Common myeloid progenitor, CD34-positive (primary cell): ENCODE data around the gene PPP1CC.

Experiments
- CTCF ChIA-PET: fragments of 350-600 bp; sonication (Branson Sonifier 250); formaldehyde crosslinking; loops from one replicate; lab custom pipeline; 2021; ENCODE audit warnings: antibody characterized with exemption; lab: Charles Lee
- POLR2A ChIA-PET: fragments of 350-600 bp; sonication (Branson Sonifier 250); formaldehyde crosslinking; loops from one replicate; lab custom pipeline; 2021; ENCODE audit warnings: antibody characterized with exemption; lab: Charles Lee
- DNase-seq, 3 donors: peaks; one replicate each; pipeline versions ENCODE4 v3.0.0 to v3.0.0-alpha.2; 2013
- H3K27ac ChIP-seq, 2 experiments: 1 replicate in 1 of 2; 2 replicates in 1 of 2; pipeline ENCODE4 v1.7.0; 2013; ENCODE audit warnings: inconsistent platforms in 2 of 2, low read length in 2 of 2, mild to moderate bottlenecking in 2 of 2, low read depth in 1 of 2, moderate library complexity in 1 of 2; ENCODE audit not compliant: severe bottlenecking in 2 of 2, insufficient read depth in 1 of 2, poor library complexity in 1 of 2
- H3K27me3 ChIP-seq, 5 experiments: replicated peaks in 2 of 5; 1 replicate in 3 of 5; 2 replicates in 2 of 5; pipeline versions ENCODE4 v1.6.1 to v1.7.0; 2013; ENCODE audit warnings: low read length in 4 of 5, mild to moderate bottlenecking in 2 of 5, moderate library complexity in 2 of 5, inconsistent platforms in 1 of 5; ENCODE audit not compliant: insufficient read depth in 5 of 5, control insufficient read depth in 4 of 5
- H3K36me3 ChIP-seq, 4 experiments: 1 replicate in 2 of 4; 2 replicates in 2 of 4; pipeline versions ENCODE4 v1.6.1 to v1.7.0; 2013; ENCODE audit warnings: low read length in 3 of 4, control low read depth in 1 of 4, mild to moderate bottlenecking in 1 of 4; ENCODE audit not compliant: control insufficient read depth in 4 of 4, insufficient read depth in 4 of 4
- H3K4me1 ChIP-seq, 4 experiments: 1 replicate in 3 of 4; 2 replicates in 1 of 4; pipeline versions ENCODE4 v1.6.1 to v1.7.1; 2013; ENCODE audit warnings: low read length in 3 of 4, mild to moderate bottlenecking in 3 of 4, control low read depth in 1 of 4, inconsistent platforms in 1 of 4, moderate library complexity in 1 of 4; ENCODE audit not compliant: control insufficient read depth in 4 of 4, insufficient read depth in 4 of 4; ENCODE audit errors: control extremely low read depth in 1 of 4
- H3K4me3 ChIP-seq, 7 experiments: 1 replicate in 4 of 7; 2 replicates in 3 of 7; pipeline versions ENCODE4 v1.5.1 to v1.7.0; 2013; ENCODE audit warnings: mild to moderate bottlenecking in 7 of 7, low read length in 6 of 7, moderate library complexity in 6 of 7, inconsistent platforms in 2 of 7, low read depth in 2 of 7, control low read depth in 1 of 7; ENCODE audit not compliant: insufficient read depth in 4 of 7, control insufficient read depth in 1 of 7; ENCODE audit errors: extremely low read depth in 1 of 7
- H3K9me3 ChIP-seq, 5 experiments: 1 replicate in 4 of 5; 2 replicates in 1 of 5; pipeline versions ENCODE4 v1.6.1 to v1.7.1; 2013; ENCODE audit warnings: low read length in 4 of 5, mild to moderate bottlenecking in 2 of 5, inconsistent platforms in 1 of 5, low read depth in 1 of 5, moderate library complexity in 1 of 5; ENCODE audit not compliant: control insufficient read depth in 4 of 5, insufficient read depth in 2 of 5; ENCODE audit errors: control extremely low read depth in 1 of 5
- WGBS: methylation state at CpG from one replicate; pipeline ENCODE4 v1.1.5; 2013; ENCODE audit not compliant: insufficient coverage; 5-methylcytosine and 5-hydroxymethylcytosine counted together

The PPP1CC gene

GRCh38 chr12:110699591-110700445, 42.9 kb downstream of the PPP1CC start:
- whole genome bisulfite sequencing = 94% methylated on average over 27 of the region's 28 CpGs
- H3K27me3 ChIP-seq = no peaks in the 10 kb centered on the region
- CTCF ChIA-PET = interaction anchor here (0.9 kb wide), 1 partner anchor 16 kb away, joined by 3 read pairs; no protein-coding TSS in a partner anchor
- POLR2A ChIA-PET = no interaction called here
- no peak overlapping the region for H3K4me3 ChIP-seq
- peak in 2 of 3 donors; percentile 22 to 29 for DNase-seq
- no peaks in the 10 kb centered on the region for H3K9me3 ChIP-seq
- peaks cover 0 to 13% (median 6%) of the 10 kb centered on the region in 4 experiments for H3K4me1 ChIP-seq
- no peaks in the 10 kb centered on the region for H3K36me3 ChIP-seq
- H3K27ac ChIP-seq = no peak overlapping the region

- peak overlapping the region in 1 of 7 experiments; percentile 57 for H3K4me3 ChIP-seq
- H3K9me3 ChIP-seq = no peaks in the 10 kb centered on the region
- H3K27me3 ChIP-seq = no peaks in the 10 kb centered on the region
- 23% methylated on average over 16 of the region's 20 CpGs for WGBS
- H3K4me1 ChIP-seq = peaks cover 3 to 28% (median 17%) of the 10 kb centered on the region in 4 experiments
- peak; percentile 87 to 94 (median 92) for DNase-seq
- CTCF ChIA-PET = interaction anchor here (0.8 to 1.5 kb wide), 8 partner anchors 10 to 154 kb away, joined by 3 to 10 read pairs (median 4); no protein-coding TSS in a partner anchor
- no peaks in the 10 kb centered on the region for H3K36me3 ChIP-seq
- POLR2A ChIA-PET = no interaction called here
- no peak overlapping the region for H3K27ac ChIP-seq
These were observed 44.4 kb downstream of the PPP1CC start for GRCh38 chr12:110698171-110698902.

GRCh38 chr12:110697236-110697635, 45.5 kb downstream of the PPP1CC start:
- ChIA-PET POLR2A (no interaction called here), CTCF (interaction anchor here (0.8 to 1.5 kb wide), 8 partner anchors 11 to 153 kb away, joined by 3 to 10 read pairs (median 4); no protein-coding TSS in a partner anchor)
- 50% methylated on average over 2 of the region's 2 CpGs for WGBS
- no peak overlapping the region for H3K4me3 ChIP-seq
- no peaks in the 10 kb centered on the region for H3K27me3 ChIP-seq
- no peak for DNase-seq
- no peak overlapping the region for H3K27ac ChIP-seq
- H3K36me3 ChIP-seq = no peaks in the 10 kb centered on the region
- peaks cover 4 to 33% (median 17%) of the 10 kb centered on the region in 4 experiments for H3K4me1 ChIP-seq
- H3K9me3 ChIP-seq = no peaks in the 10 kb centered on the region

- peaks cover 4 to 40% (median 20%) of the 10 kb centered on the region in 4 experiments for H3K4me1 ChIP-seq
- no peaks in the 10 kb centered on the region for H3K9me3 ChIP-seq
- no peak for DNase-seq
- H3K27me3 ChIP-seq = peaks cover 0 to 3% (median 2%) of the 10 kb centered on the region in 5 experiments
- no peak overlapping the region for H3K4me3 ChIP-seq
- no peak overlapping the region for H3K27ac ChIP-seq
- H3K36me3 ChIP-seq = no peaks in the 10 kb centered on the region
- POLR2A ChIA-PET = no interaction called here
- CTCF ChIA-PET = interaction anchor here (1.0 kb wide), 1 partner anchor 77 kb away, joined by 3 read pairs; no protein-coding TSS in a partner anchor
- WGBS = 100% methylated on average over 3 of the region's 3 CpGs
These were observed 46.4 kb downstream of the PPP1CC start for GRCh38 chr12:110696283-110696682.

GRCh38 chr12:110694330-110694901, 48.3 kb downstream of the PPP1CC start:
- Histone ChIP-seq H3K36me3 (no peaks in the 10 kb centered on the region), H3K9me3 (no peaks in the 10 kb centered on the region), H3K27me3 (peaks cover 0 to 4% (median 2%) of the 10 kb centered on the region in 5 experiments), H3K4me1 (peaks cover 7 to 59% (median 30%) of the 10 kb centered on the region in 4 experiments), H3K27ac (no peak overlapping the region), H3K4me3 (no peak overlapping the region)
- ChIA-PET CTCF (interaction anchor here (1.1 to 1.2 kb wide), 2 partner anchors 12 to 17 kb away, joined by 4 to 5 read pairs; no protein-coding TSS in a partner anchor), POLR2A (no interaction called here)
- 72% methylated on average over 12 of the region's 12 CpGs for WGBS
- DNase-seq = no peak

GRCh38 chr12:110693731-110694130, 49.0 kb downstream of the PPP1CC start:
- ChIA-PET POLR2A (no interaction called here), CTCF (interaction anchor here (1.1 to 1.2 kb wide), 2 partner anchors 11 to 16 kb away, joined by 4 to 5 read pairs; no protein-coding TSS in a partner anchor)
- Histone ChIP-seq H3K9me3 (no peaks in the 10 kb centered on the region), H3K27me3 (peaks cover 0 to 4% (median 2%) of the 10 kb centered on the region in 5 experiments), H3K27ac (no peak overlapping the region), H3K4me1 (peaks cover 7 to 64% (median 35%) of the 10 kb centered on the region in 4 experiments), H3K36me3 (no peaks in the 10 kb centered on the region), H3K4me3 (no peak overlapping the region)
- 29% methylated on average over 3 of the region's 7 CpGs for WGBS
- DNase-seq = peak; percentile 44 to 84 (median 83)
